ENCODE measurements around the gene OR51L1.

- TF ChIP-seq EZH2phosphoT487 (IDR thresholded peaks at IDR 0.05; ENCODE audit: insufficient read depth, low read depth) = no peak
- TF ChIP-seq EZH2 (IDR thresholded peaks at IDR 0.05; ENCODE audit: insufficient read depth, poor library complexity, severe bottlenecking) = no peak
Measured at GRCh38 chr11:4991060-4991459, 3.6 kb upstream of the OR51L1 start.

Measured in GM23248 (cell line).